Activated CD8-positive, alpha-beta memory T cell treated with anti-CD3 and anti-CD28 coated beads, Interleukin-2, amount 50 U/mL, for 24 hours (primary cell): ENCODE data around the gene OR1M1.
"Not testable (repeated sequence)": the region's sequence is repeated elsewhere in the genome, so short reads cannot be mapped to it uniquely, and the experiment has no call there.

Experiments
- DNase-seq: peaks from one replicate; pipeline ENCODE4 v3.0.0-alpha.2; 2020; ENCODE audit errors: extremely low read depth

Gene OR1M1, protein sequence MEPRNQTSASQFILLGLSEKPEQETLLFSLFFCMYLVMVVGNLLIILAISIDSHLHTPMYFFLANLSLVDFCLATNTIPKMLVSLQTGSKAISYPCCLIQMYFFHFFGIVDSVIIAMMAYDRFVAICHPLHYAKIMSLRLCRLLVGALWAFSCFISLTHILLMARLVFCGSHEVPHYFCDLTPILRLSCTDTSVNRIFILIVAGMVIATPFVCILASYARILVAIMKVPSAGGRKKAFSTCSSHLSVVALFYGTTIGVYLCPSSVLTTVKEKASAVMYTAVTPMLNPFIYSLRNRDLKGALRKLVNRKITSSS

DNA sequence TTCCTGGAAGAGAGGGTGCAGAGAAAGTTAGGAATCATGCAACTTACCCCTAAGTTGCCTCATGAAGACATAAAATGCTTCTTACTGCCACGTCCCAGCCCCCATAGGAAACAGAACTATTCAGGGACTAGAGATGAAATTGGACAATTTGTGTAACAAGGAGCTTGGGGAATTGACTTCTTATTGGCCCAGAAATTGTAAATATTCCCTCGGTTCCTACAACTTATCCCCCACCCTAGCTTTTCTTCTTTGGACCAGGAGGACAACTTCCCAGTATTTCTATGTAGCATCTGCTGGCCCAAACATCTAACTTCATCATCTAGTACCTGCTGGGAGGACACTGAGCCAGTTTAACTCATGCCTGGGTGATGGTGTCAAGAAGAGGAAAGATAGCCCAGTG lies at the start of gene OR1M1:
Gene OR1M1, plus strand, starts transcription at position 301 of the 400 bp plus-strand sequence. CDS start 6,184 bp downstream, outside the sequence.
- no peak for DNase-seq

GRCh38 chr19:9037400-9038062 lies 49.3 kb upstream of the OR1M1 start:
- no peak for DNase-seq

DNA sequence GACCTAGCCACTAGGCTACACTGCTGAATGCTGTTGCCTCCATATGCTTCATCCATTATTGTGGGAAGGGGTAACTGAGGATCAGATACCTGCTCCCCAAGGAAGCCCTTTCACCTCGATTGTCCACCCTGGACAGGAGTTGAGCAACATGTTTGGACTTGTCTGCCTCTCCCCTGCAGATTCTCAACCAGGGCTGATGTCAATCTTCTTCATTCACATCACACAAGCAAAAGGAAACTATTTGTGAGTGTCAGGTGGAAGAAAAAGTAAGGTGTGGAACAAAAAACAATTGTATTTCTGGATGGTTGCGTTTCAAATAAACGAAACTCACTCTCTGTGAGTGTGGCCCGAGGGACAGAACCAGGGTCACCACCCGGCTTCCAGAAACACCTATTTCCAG lies 47.1 kb upstream of the OR1M1 start:
- no peak for DNase-seq

GRCh38 chr19:9040131-9040530 lies 46.7 kb upstream of the OR1M1 start:
- no peak for DNase-seq

DNA sequence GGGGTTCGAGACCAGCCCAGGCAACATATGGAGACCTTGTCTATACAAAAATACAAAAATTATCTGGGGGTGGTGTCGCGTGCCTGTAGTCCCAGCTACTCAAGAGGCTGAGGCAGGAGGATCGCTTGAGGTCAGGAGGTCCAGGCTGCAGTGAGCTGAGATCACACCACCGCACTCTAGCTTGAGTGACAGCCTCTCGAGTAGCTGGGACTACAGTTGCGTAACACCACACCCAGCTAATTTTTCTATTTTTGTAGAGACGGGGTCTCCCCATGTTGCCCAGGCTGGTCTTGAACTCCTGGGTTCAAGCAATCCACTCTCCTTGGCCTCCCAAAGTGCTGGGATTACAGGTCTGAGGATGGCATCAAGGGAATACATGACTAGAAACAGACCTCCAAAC lies 45.8 kb upstream of the OR1M1 start:
- no peak for DNase-seq

DNA sequence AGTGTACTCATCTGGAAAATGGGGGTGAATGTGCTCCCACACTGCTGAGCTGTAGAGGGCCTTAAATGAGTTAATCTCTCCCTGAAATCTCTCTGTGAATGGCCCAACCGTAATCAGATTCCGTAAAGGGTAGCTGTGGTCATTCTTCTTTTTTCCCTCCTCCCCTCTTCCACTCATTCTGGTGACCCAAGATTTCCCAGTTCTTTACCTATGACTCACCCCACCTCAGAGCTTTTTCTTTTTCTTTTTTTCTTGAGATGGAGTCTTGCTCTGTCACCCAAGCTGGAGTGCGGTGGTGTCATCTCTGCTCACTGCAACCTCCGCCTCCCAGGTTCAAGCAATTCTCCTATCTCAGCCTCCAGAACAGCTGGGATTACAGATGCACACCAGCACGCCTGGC lies 43.3 kb upstream of the OR1M1 start:
- DNase-seq = no peak

DNA sequence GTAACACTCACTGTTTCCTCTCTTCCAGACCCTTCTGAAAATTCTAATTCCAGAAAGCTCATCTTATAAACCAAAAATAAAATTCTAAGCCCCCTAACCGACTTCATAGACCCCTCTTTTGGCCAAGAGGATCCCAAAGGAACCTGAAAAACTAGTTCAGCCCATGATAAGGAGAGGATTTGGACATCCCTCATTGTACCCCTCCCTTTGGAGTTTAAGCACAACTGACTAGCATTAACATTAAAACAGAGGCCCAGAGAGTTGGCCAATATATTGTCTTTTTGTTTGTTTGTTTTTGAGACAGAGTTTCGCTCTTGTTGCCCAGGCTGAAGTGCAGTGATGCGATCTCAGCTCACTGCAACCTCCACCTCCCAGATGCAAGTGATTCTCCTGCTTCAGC lies 42.4 kb upstream of the OR1M1 start:
- no peak for DNase-seq

DNA sequence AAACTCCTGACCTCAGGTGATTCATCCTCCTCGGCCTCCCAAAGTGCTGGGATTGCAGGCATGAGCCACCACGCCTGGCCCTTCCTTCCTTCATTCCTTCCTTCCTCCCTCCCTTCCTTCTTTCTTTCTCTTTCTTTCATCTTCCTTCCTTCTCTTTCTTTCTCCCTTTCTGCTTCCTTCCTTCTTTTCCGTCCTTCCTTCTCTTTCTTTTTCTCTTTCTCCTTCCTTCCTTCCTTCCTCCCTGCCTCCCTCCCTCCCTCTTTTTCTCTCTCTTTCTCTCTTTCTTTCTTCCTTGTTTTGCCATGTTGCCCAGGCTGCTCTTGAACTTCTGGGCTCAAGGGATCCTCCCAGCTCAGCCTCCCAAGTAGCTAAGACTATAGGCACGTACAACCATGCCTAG lies 40.2 kb upstream of the OR1M1 start:
- no peak for DNase-seq

DNA sequence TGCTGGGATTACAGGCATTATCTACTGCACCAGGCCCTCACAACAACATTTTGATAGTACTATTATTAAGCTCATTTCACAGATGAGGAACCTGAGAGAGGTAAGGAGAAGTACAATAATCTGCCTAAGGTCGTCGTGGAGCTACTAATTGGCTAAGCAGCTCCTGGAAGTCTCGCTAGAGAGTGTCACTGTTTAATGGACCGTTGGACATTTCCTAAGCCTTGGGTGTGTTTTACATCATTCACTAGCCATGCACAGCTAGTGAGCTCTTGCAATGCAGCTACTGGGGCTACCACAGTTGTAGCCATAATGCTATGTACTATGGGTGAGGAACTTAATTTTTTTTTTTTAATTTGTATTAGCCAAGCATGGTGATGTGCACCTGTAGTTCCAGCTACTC lies 34.0 kb upstream of the OR1M1 start:
- no peak for DNase-seq

DNA sequence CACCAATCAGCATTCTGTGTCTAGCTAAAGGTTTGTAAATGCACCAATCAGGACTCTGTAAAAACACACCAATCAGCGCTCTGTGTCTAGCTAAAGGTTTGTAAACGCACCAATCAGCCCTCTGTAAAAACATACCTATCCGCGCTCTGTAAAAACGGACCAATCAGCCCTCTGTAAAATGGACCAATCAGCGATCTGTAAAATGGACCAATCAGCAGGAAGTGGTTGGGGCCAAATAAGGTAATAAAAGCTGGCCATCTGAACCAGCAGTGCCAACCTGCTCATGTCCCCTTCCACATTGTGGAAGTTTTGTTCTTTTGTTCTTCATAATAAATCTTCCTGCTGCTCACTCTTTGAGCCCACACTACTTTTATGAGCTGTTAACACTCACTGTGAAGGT lies 33.2 kb upstream of the OR1M1 start:
- not testable (repeated sequence) for DNase-seq

GRCh38 chr19:9054207-9054606 lies 32.7 kb upstream of the OR1M1 start:
- DNase-seq = no peak

DNA sequence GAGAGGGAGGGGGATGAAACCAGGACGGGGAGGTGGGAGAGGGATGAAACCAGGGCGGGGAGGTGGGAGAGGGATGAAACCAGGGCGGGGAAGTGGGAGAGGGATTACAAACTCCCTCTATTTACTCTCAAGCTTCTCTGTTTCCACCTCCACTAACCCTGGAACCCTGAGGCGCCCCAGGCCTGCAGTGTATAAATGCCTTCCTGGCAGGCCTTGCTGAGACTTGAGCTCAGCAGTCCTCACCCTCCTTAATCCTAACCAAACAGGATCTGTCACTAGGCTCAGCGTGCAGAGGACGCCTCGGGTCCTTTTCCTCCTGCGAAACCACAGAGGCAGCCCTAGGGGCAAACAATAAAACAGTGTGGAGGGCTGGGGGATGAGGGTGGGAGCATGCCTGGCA lies 32.1 kb upstream of the OR1M1 start:
- DNase-seq = no peak

GRCh38 chr19:9056131-9056530 lies 30.7 kb upstream of the OR1M1 start:
- not testable (repeated sequence) for DNase-seq

GRCh38 chr19:9057505-9058258 lies 29.2 kb upstream of the OR1M1 start:
- DNase-seq = no peak

- DNase-seq = no peak
These were observed 27.8 kb upstream of the OR1M1 start for GRCh38 chr19:9058905-9059667.

- DNase-seq = no peak
These were observed 26.1 kb upstream of the OR1M1 start for GRCh38 chr19:9060564-9061340.

GRCh38 chr19:9061879-9062278 lies 25.0 kb upstream of the OR1M1 start:
- DNase-seq = no peak

DNA sequence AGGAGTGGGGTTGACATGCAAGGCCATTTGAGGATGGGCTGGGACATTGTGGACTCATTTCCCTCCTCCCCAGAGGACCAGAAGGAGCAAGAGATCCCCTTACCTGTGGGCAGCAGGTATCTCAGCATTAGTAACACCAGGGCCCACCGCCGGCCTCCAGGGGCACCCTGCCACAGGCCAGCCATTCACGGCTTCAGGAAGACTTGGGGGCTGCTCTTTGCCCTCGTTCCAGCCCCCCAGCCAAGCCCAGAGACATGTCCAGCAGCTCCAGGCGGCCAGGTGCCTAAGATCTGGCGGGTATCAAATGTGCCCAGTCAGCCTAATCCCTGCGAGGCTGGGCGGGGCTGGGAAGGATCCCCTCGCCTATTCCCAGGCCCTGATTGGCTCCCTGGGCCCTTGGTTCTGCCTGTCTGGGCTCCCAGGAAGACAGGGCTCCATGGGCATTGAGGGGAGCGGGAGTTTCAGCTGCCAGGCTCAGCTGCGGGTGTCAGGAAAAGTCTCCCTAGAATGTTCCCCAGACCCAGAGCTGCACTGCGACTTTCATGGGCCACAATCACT lies 21.3 kb upstream of the OR1M1 start:
- DNase-seq = no peak

DNA sequence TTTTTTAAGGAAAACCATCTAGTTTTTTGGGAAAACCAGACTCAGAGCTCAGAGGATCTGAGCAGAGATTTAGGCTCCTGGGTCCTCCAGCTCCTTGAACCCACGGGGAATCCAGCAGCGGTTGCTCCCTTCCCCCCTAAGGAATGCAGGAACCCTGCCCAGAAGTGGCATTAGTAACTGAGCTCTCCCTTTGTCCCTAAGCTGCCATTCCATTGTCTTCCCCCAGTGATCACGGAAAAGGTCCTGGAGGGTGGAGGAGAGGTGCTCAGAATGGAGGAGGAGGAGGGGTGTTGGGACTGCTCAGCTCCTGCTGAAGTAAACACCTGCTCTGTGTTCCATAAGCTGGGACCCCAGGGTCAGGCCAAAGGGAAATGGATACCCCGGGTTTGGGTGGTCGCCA lies 16.8 kb upstream of the OR1M1 start:
- no peak for DNase-seq

DNA sequence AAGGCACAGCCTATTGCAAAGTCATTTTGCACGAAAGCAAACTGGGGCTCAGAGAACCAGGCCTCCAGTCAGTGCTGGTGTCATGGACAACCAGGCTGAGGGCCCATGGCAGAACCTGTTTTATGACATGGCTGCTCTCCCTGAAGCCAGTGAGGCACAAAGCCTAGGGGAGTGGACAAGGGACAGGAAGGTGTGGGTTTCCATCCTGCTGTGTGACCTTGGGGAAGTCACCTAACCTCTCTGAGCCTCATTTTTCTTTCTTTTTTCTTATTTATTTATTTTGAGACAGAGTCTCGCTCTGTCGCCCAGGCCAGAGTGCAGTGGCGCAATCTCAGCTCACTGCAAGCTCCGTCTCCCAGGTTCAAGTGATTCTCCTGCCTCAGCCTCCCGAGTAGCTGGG lies 15.1 kb upstream of the OR1M1 start:
- not testable (repeated sequence) for DNase-seq

- no peak for DNase-seq
These were observed 13.1 kb upstream of the OR1M1 start for GRCh38 chr19:9073806-9074205.
